ENCODE measurements around the gene MYL6.

Gene MYL6

GRCh38 chr12:56158029-56158925, at the start of gene MYL6 (continued):
- TF ChIP-seq ZNF394 (tag by site-specific recombination; IDR thresholded peaks at IDR 0.05; ENCODE audit: borderline replicate concordance) (peak; percentile 28), MYNN (tag by site-specific recombination; IDR thresholded peaks at IDR 0.05; ENCODE audit: borderline replicate concordance) (no peak), ZNF362 (tag by site-specific recombination; IDR thresholded peaks at IDR 0.05) (no peak), ZNF2 (tag by site-specific recombination; IDR thresholded peaks at IDR 0.05) (peak; percentile 95; the same call in 1 of the 2 replicates), ZNF280C (tag by site-specific recombination; IDR thresholded peaks at IDR 0.05) (no peak), ZNF580 (tag by site-specific recombination; IDR thresholded peaks at IDR 0.05) (peak; percentile 85), ZBTB8A (tag by site-specific recombination; IDR thresholded peaks at IDR 0.05) (peak; percentile 67), ZNF610 (tag by site-specific recombination; IDR thresholded peaks at IDR 0.05; ENCODE audit: borderline replicate concordance) (peak; percentile 61; the same call in 1 of the 2 replicates), SETDB1 (IDR thresholded peaks at IDR 0.05; ENCODE audit: insufficient read length, low read length) (no peak), ZNF335 (tag by site-specific recombination; conservative IDR thresholded peaks at IDR 0.05) (peak; percentile 67), ZNF211 (tag by site-specific recombination; IDR thresholded peaks at IDR 0.05; ENCODE audit: low read depth) (no peak), SCRT2 (tag by site-specific recombination; IDR thresholded peaks at IDR 0.05) (peak; percentile 31; the same call in 1 of the 2 replicates), BCL11B (tag by site-specific recombination; IDR thresholded peaks at IDR 0.05; ENCODE audit: low read depth) (peak; percentile 85), ZNF324 (tag by site-specific recombination; IDR thresholded peaks at IDR 0.05) (peak; percentile 91), SP3 (tag by site-specific recombination; IDR thresholded peaks at IDR 0.05) (peak; percentile 38), ZNF514 (tag by site-specific recombination; IDR thresholded peaks at IDR 0.05) (no peak), ZBTB11 (tag by site-specific recombination; conservative IDR thresholded peaks at IDR 0.05; ENCODE audit: low read depth) (peak; percentile 24; the same call in 1 of the 2 replicates), ZNF311 (tag by site-specific recombination; IDR thresholded peaks at IDR 0.05; ENCODE audit: borderline replicate concordance) (no peak), ZNF133 (tag by site-specific recombination; IDR thresholded peaks at IDR 0.05) (no peak), ZNF692 (tag by site-specific recombination; IDR thresholded peaks at IDR 0.05) (peak; percentile 98), KLF16 (tag by site-specific recombination; IDR thresholded peaks at IDR 0.05) (peak; percentile 92), ZNF768 (tag by site-specific recombination; IDR thresholded peaks at IDR 0.05) (no peak), ZNF354C (tag by site-specific recombination; IDR thresholded peaks at IDR 0.05; ENCODE audit: borderline replicate concordance, low read depth) (no peak), GFI1B (tag by site-specific recombination; IDR thresholded peaks at IDR 0.05) (no peak), ZNF48 (tag by site-specific recombination; IDR thresholded peaks at IDR 0.05) (no peak), ZFP37 (tag by site-specific recombination; IDR thresholded peaks at IDR 0.05) (peak; percentile 97), ZNF174 (tag by site-specific recombination; IDR thresholded peaks at IDR 0.05) (no peak), GLI2 (tag by site-specific recombination; IDR thresholded peaks at IDR 0.05; ENCODE audit: borderline replicate concordance, low read depth) (no peak), KLF17 (tag by site-specific recombination; IDR thresholded peaks at IDR 0.05) (peak; percentile 91), ZSCAN30 (tag by site-specific recombination; IDR thresholded peaks at IDR 0.05) (no peak; the same call in 1 of the 2 replicates)
